Bone marrow (tissue), 2 donors: ENCODE measurements around the gene CAV1.

Experiments
- DNase-seq, 2 donors: peaks; one replicate each; lab custom pipeline; 2025; lab: John Stamatoyannopoulos, UW

Gene CAV1

GRCh38 chr7:116557901-116558300 is 33.1 kb downstream of the CAV1 start:
- no peak for DNase-seq

GRCh38 chr7:116560021-116560970 is 35.5 kb downstream of the CAV1 start:
- DNase-seq = no peak

- no peak for DNase-seq
Measured at GRCh38 chr7:116561697-116562483, 37.1 kb downstream of the CAV1 start.

- DNase-seq = no peak
Measured at GRCh38 chr7:116562529-116563121, 37.8 kb downstream of the CAV1 start.

- no peak for DNase-seq
Measured at GRCh38 chr7:116565981-116566380, 41.1 kb downstream of the CAV1 start.

GRCh38 chr7:116566666-116567065 is 41.8 kb downstream of the CAV1 start:
- DNase-seq = no peak

- no peak for DNase-seq
Measured at GRCh38 chr7:116569737-116570136, 44.9 kb downstream of the CAV1 start.

- DNase-seq = no peak
Measured at GRCh38 chr7:116570306-116570705, 45.5 kb downstream of the CAV1 start.

- DNase-seq = no peak
Measured at GRCh38 chr7:116571037-116571436, 46.2 kb downstream of the CAV1 start.

- no peak for DNase-seq
Measured at GRCh38 chr7:116571552-116571951, 46.7 kb downstream of the CAV1 start.

- DNase-seq = no peak
Measured at GRCh38 chr7:116572036-116572435, 47.2 kb downstream of the CAV1 start.

GRCh38 chr7:116573541-116573940 is 48.7 kb downstream of the CAV1 start:
- no peak for DNase-seq

GRCh38 chr7:116574025-116574822 is 49.4 kb downstream of the CAV1 start:
- DNase-seq = no peak

GRCh38 chr7:116575853-116576252 is 51.0 kb downstream of the CAV1 start:
- DNase-seq = no peak

- DNase-seq = no peak
Measured at GRCh38 chr7:116576350-116577319, 51.8 kb downstream of the CAV1 start.

GRCh38 chr7:116577320-116577871 is 52.6 kb downstream of the CAV1 start:
- no peak for DNase-seq

GRCh38 chr7:116578526-116578925 is 53.7 kb downstream of the CAV1 start:
- DNase-seq = no peak

GRCh38 chr7:116579322-116579721 is 54.5 kb downstream of the CAV1 start:
- no peak for DNase-seq

- no peak for DNase-seq
Measured at GRCh38 chr7:116579835-116580234, 55.0 kb downstream of the CAV1 start.

GRCh38 chr7:116582164-116582732 is 57.4 kb downstream of the CAV1 start:
- DNase-seq = no peak
